ENCODE results near the gene PARP15. TPM values are rescaled to one million over a fixed set of nuclear protein-coding genes. Genes with fewer than 3 reads are reported as not detected.

PARP15 gene
- total and polyA plus RNA-seq, 2 of the 4 experiments (the other 2 are of a cell fraction), result 0.10 TPM; not detected in 1

DNA sequence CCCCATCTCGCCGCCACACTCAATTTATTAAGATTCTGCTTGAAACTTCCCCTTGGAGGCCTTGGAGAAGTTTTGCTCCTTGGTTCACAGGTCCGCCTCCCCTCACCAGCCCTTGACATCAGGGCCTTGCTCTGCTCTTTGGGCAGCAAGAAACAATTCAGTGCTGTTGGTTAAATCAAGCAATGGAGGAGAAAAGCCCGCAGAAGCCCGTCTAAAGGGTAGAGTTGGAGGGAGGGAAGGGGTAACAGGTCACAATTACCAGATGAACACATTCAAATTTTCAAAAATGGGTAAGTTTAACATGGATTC lies 13.8 kb upstream of the PARP15 start:
- peaks cover 3% of the 10 kb centered on the region; the same call in 1 of the 2 replicates for H3K4me1 ChIP-seq (ENCODE audit: control insufficient read depth, insufficient read depth, low read length)
- H3K56ac ChIP-seq (ENCODE audit: extremely low read depth, insufficient read depth, low read length), result peak overlapping the region; percentile 53; the same call in 1 of the 2 replicates
- peaks cover 3% of the 10 kb centered on the region; the same call in 1 of the 2 replicates for H3K9me1 ChIP-seq (ENCODE audit: insufficient read depth, low read length)
- H3K79me1 ChIP-seq (ENCODE audit: low read depth in 1 of 2, low read length in 2 of 2), result peaks cover 15 to 23% of the 10 kb centered on the region in 2 experiments
- H2AK5ac ChIP-seq (ENCODE audit: low read depth, low read length), result no peak overlapping the region; the same call in 1 of the 2 replicates
- peak overlapping the region; percentile 90 for H2AK9ac ChIP-seq (replicated peaks; ENCODE audit: low read depth, low read length, poor library complexity)
- 100% methylated on average over 2 of the region's 5 CpGs; no CpG with 5 or more reads in 1 of the 2 experiments for WGBS, 2 experiments (ENCODE audit: extremely low coverage in 2 of 2, insufficient read length in 1 of 2)
- no peaks in the 10 kb centered on the region for H3K9me3 ChIP-seq (ENCODE audit: control insufficient read depth, insufficient read depth, low read length)
- intact Hi-C loops (cut with micrococcal nuclease) (loop anchor here (1.0 to 10.0 kb wide), 5 partner anchors 116 to 461 kb away; partner anchors contain the start of genes SEMA5B and SLC49A4), in situ Hi-C loops (cut with MboI; ENCODE audit: low sequenced_read_pairs) (no loop called here), dilution Hi-C loops (cut with HindIII; ENCODE audit: low sequenced_read_pairs, unreplicated experiment) (no loop called here)
- peaks cover 15% of the 10 kb centered on the region for H3K36me3 ChIP-seq (ENCODE audit: control insufficient read depth, insufficient read depth, low read length)
- H2BK120ac ChIP-seq (ENCODE audit: low read depth, low read length), result peak overlapping the region; percentile 83
- H2BK20ac ChIP-seq (ENCODE audit: low read depth, low read length), result peak overlapping the region; percentile 60; the same call in 1 of the 2 replicates
- ATAC-seq (ENCODE audit: low read depth) (peak; percentile 21; the same call in 1 of the 2 replicates), DNase-seq (no peak)
- H3K9ac ChIP-seq (ENCODE audit: low read depth, low read length), result peak overlapping the region; percentile 71
- peak overlapping the region; percentile 88; the same call in 1 of the 2 replicates for H3K27ac ChIP-seq (ENCODE audit: insufficient read depth, low read length)
- ChIA-PET POLR2A (ENCODE audit: unreplicated experiment) (no interaction called here), CTCF (interaction anchor here (7.3 kb wide), 1 partner anchor 116 kb away, joined by 34 read pairs; no protein-coding TSS in a partner anchor)
- peak overlapping the region; percentile 74 for H3K4me2 ChIP-seq (ENCODE audit: low read depth, low read length)
- H4K20me1 ChIP-seq (ENCODE audit: insufficient read depth, low read length), result no peaks in the 10 kb centered on the region
- peak overlapping the region; percentile 63 for H3K4me3 ChIP-seq (ENCODE audit: insufficient read depth, low read depth, low read length)
- 0 out of 3 replicates have a peak overlapping the region, but pooled peaks have one; percentile 2 for H2BK15ac ChIP-seq (ENCODE audit: low read depth, low read length)
- peak overlapping the region; percentile 4; the same call in 1 of the 2 replicates for H3K18ac ChIP-seq (ENCODE audit: low read depth, low read length)
- peak overlapping the region; percentile 56 for H2BK5ac ChIP-seq (ENCODE audit: low read depth, low read length, poor library complexity, severe bottlenecking)
- H2AFZ ChIP-seq (replicated peaks; ENCODE audit: low read length, poor library complexity), result peak overlapping the region; percentile 88
- peak overlapping the region; percentile 71; the same call in 1 of the 2 replicates for H3K23ac ChIP-seq (ENCODE audit: low read depth, low read length)
- no peaks in the 10 kb centered on the region for H3K27me3 ChIP-seq (ENCODE audit: control insufficient read depth, insufficient read depth, low read length)
- no TSS peak for BruUV-seq (replicated peaks)
- peak overlapping the region; percentile 77 to 79 for H4K8ac ChIP-seq (ENCODE audit: low read depth in 2 of 2, low read length in 2 of 2)
- H4K5ac ChIP-seq (ENCODE audit: low read depth, low read length), result peak overlapping the region; percentile 3; the same call in 1 of the 2 replicates
- H3K4ac ChIP-seq (ENCODE audit: low read depth, low read length), result peak overlapping the region; percentile 91
- peak overlapping the region; percentile 60 for H4K91ac ChIP-seq (ENCODE audit: insufficient read depth, low read depth, low read length)
- TF ChIP-seq CEBPB (IDR thresholded peaks at IDR 0.05; ENCODE audit: low read depth, low read length), result no peak
- TF ChIP-seq MAZ (IDR thresholded peaks at IDR 0.05; ENCODE audit: borderline replicate concordance, low read depth, low read length), result no peak
- no peak for TF ChIP-seq NFE2L2 (IDR thresholded peaks at IDR 0.05; ENCODE audit: low read depth, low read length)
- no peak for TF ChIP-seq FOS (IDR thresholded peaks at IDR 0.05; ENCODE audit: low read depth, low read length)
- TF ChIP-seq POLR2A (IDR thresholded peaks at IDR 0.05; ENCODE audit: low read depth, low read length), result no peak
- TF ChIP-seq MXI1 (IDR thresholded peaks at IDR 0.05; ENCODE audit: borderline replicate concordance, low read depth, low read length), result no peak
- no peak for TF ChIP-seq MAFK (IDR thresholded peaks at IDR 0.05; ENCODE audit: low read depth, low read length)
- TF ChIP-seq, protein P1, sequence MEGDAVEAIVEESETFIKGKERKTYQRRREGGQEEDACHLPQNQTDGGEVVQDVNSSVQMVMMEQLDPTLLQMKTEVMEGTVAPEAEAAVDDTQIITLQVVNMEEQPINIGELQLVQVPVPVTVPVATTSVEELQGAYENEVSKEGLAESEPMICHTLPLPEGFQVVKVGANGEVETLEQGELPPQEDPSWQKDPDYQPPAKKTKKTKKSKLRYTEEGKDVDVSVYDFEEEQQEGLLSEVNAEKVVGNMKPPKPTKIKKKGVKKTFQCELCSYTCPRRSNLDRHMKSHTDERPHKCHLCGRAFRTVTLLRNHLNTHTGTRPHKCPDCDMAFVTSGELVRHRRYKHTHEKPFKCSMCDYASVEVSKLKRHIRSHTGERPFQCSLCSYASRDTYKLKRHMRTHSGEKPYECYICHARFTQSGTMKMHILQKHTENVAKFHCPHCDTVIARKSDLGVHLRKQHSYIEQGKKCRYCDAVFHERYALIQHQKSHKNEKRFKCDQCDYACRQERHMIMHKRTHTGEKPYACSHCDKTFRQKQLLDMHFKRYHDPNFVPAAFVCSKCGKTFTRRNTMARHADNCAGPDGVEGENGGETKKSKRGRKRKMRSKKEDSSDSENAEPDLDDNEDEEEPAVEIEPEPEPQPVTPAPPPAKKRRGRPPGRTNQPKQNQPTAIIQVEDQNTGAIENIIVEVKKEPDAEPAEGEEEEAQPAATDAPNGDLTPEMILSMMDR (conservative IDR thresholded peaks at IDR 0.05; ENCODE audit: low read depth, low read length), result no peak
- TF ChIP-seq RCOR1 (IDR thresholded peaks at IDR 0.05; ENCODE audit: insufficient replicate concordance, low read length), result no peak
- TF ChIP-seq CHD1 (IDR thresholded peaks at IDR 0.05; ENCODE audit: low read depth, low read length), result no peak
- no peak for TF ChIP-seq RFX5 (IDR thresholded peaks at IDR 0.05; ENCODE audit: low read depth, low read length)
- no peak for TF ChIP-seq RAD21 (IDR thresholded peaks at IDR 0.05; ENCODE audit: low read length)
- H3K14ac ChIP-seq (replicated peaks; ENCODE audit: low read depth, low read length), result peak overlapping the region; percentile 69
